Measurements from ENCODE around the gene LGALS9.
A peak's percentile ranks its signal among the peaks of the same experiment; 100 is the strongest.
"Not testable (repeated sequence)": the region's sequence is repeated elsewhere in the genome, so short reads cannot be mapped to it uniquely, and the experiment has no call there.

The LGALS9 gene

DNA sequence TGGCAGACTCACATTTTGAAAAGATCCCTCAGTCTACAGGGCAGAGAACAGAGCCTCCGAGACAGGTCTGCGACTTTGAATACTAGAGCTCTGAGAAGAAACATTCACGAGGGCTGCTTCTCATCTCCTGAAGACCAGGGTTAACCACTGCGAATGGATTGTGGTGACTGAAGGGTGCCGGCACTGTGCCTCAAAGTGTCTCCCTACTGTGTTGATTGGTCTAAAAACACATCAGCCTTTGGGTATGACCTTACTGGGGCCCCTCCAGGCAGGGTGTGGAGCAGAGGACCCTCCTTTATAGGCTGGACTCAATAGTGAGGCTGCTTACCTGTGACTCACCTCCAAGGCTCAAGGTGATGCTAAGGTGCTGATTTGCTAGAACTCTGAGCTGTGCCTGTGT is 2.6 kb upstream of the LGALS9 start:
- WGBS, 2 donors (ENCODE audit: extremely low coverage in 2 of 2, insufficient read length in 2 of 2, insufficient replicate concordance in 1 of 2), result no CpG with 5 or more reads among the region's 5 CpGs
- Histone ChIP-seq H2BK15ac (ENCODE audit: low read length) (no peak overlapping the region), H4K91ac (ENCODE audit: low read depth, low read length, poor library complexity) (no peak overlapping the region), H3K18ac (ENCODE audit: low read length) (no peak overlapping the region), H3K4me3 (ENCODE audit: low read length in 2 of 2) (no peak overlapping the region), H3K23ac (ENCODE audit: low read depth, low read length, poor library complexity) (no peak overlapping the region), H3K4ac (ENCODE audit: low read length) (no peak overlapping the region), H3K4me1 (ENCODE audit: control insufficient read depth in 2 of 2, insufficient read depth in 1 of 2, low read depth in 1 of 2, low read length in 2 of 2) (peaks cover 0 to 6% of the 10 kb centered on the region in 2 donors), H2AFZ (ENCODE audit: low read length) (no peak overlapping the region), H3K9me3 (replicated peaks in 1 of 2; ENCODE audit: control insufficient read depth in 2 of 2, insufficient read depth in 1 of 2, low read depth in 1 of 2, low read length in 2 of 2) (no peaks in the 10 kb centered on the region), H2BK120ac (ENCODE audit: low read depth, low read length) (no peak overlapping the region), H2BK5ac (ENCODE audit: low read length) (no peak overlapping the region), H3K27ac (replicated peaks; ENCODE audit: low read length) (no peak overlapping the region), H3K14ac (ENCODE audit: low read length) (no peak overlapping the region), H4K8ac (ENCODE audit: low read depth, low read length) (no peak overlapping the region), H2AK5ac (ENCODE audit: low read depth, low read length) (no peak overlapping the region), H3K79me1 (ENCODE audit: low read depth, low read length) (no peaks in the 10 kb centered on the region), H3K4me2 (ENCODE audit: insufficient read depth, low read length, poor library complexity, severe bottlenecking) (no peak overlapping the region), H2BK12ac (ENCODE audit: low read length) (no peak overlapping the region), H3K9ac (ENCODE audit: low read depth, low read length, poor library complexity) (no peak overlapping the region), H3K36me3 (replicated peaks in 1 of 2; ENCODE audit: control insufficient read depth in 2 of 2, insufficient read depth in 2 of 2, low read length in 2 of 2) (peaks cover 5 to 7% of the 10 kb centered on the region in 2 donors), H3K27me3 (ENCODE audit: control insufficient read depth in 3 of 3, insufficient read depth in 3 of 3, low read depth in 1 of 3, low read length in 3 of 3) (no peaks in the 10 kb centered on the region)
- no peak for DNase-seq (ENCODE audit: low spot score)

DNA sequence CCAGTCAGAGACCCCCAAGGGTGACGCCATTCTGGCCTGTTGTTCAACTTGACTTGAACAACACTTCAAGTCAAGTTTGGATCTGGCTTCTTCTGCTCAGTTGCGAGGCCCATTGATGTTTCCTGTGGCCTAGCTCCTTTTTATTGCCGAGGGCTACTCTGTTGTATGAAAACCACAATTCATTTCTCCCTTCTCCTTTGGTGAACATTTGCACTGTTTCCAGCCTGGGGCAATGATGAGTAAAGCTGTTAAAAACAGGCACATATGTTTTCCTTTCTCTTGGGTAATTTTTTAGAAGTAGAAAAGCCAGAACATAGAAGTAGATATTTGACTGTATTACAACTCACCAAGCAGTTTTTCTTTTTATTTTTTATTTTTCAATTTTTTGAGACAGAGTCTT is 1.7 kb upstream of the LGALS9 start:
- H2AK5ac ChIP-seq (ENCODE audit: low read depth, low read length); H3K36me3 ChIP-seq (replicated peaks in 1 of 2; ENCODE audit: control insufficient read depth in 2 of 2, insufficient read depth in 2 of 2, low read length in 2 of 2); H3K18ac ChIP-seq (ENCODE audit: low read length); H2BK5ac ChIP-seq (ENCODE audit: low read length); H3K4ac ChIP-seq (ENCODE audit: low read length); H3K4me3 ChIP-seq (ENCODE audit: low read length in 2 of 2); H2BK12ac ChIP-seq (ENCODE audit: low read length); H2AFZ ChIP-seq (ENCODE audit: low read length); H3K27ac ChIP-seq (replicated peaks; ENCODE audit: low read length); H2BK120ac ChIP-seq (ENCODE audit: low read depth, low read length); H3K23ac ChIP-seq (ENCODE audit: low read depth, low read length, poor library complexity); H3K4me2 ChIP-seq (ENCODE audit: insufficient read depth, low read length, poor library complexity, severe bottlenecking); H3K9ac ChIP-seq (ENCODE audit: low read depth, low read length, poor library complexity); DNase-seq (ENCODE audit: low spot score); H4K8ac ChIP-seq (ENCODE audit: low read depth, low read length); H3K14ac ChIP-seq (ENCODE audit: low read length); H4K91ac ChIP-seq (ENCODE audit: low read depth, low read length, poor library complexity); H3K9me3 ChIP-seq (replicated peaks in 1 of 2; ENCODE audit: control insufficient read depth in 2 of 2, insufficient read depth in 1 of 2, low read depth in 1 of 2, low read length in 2 of 2); H3K79me1 ChIP-seq (ENCODE audit: low read depth, low read length); H2BK15ac ChIP-seq (ENCODE audit: low read length); H3K27me3 ChIP-seq (ENCODE audit: control insufficient read depth in 3 of 3, insufficient read depth in 3 of 3, low read depth in 1 of 3, low read length in 3 of 3); H3K4me1 ChIP-seq (ENCODE audit: control insufficient read depth in 2 of 2, insufficient read depth in 1 of 2, low read depth in 1 of 2, low read length in 2 of 2): not testable (repeated sequence)
- WGBS, 2 donors (ENCODE audit: extremely low coverage in 2 of 2, insufficient read length in 2 of 2, insufficient replicate concordance in 1 of 2), result no CpG with 5 or more reads among the region's 3 CpGs

DNA sequence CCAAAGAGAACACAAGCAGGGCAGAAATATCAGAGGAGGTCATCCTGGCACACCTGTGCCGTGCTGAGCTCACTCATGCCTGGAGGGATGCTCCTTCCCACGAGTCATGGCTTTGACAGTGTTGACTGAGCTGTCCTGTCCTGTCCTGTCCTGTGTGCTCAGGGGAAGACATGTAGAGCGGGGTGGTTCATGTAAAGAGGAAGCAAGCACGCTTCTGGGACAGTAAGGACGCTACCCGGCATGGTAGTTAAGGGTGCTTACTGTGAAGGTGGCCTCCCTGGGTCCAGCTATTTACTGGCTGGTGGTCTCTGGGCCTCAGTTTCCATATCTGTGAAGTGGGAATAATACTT is 398 bp downstream of the LGALS9 start:
- no peaks in the 10 kb centered on the region for H3K27me3 ChIP-seq (ENCODE audit: control insufficient read depth in 3 of 3, insufficient read depth in 3 of 3, low read depth in 1 of 3, low read length in 3 of 3)
- H3K23ac ChIP-seq (ENCODE audit: low read depth, low read length, poor library complexity), result no peak overlapping the region
- H3K4me2 ChIP-seq (ENCODE audit: insufficient read depth, low read length, poor library complexity, severe bottlenecking), result no peak overlapping the region
- no peak overlapping the region for H3K9ac ChIP-seq (ENCODE audit: low read depth, low read length, poor library complexity)
- no peak overlapping the region for H2BK120ac ChIP-seq (ENCODE audit: low read depth, low read length)
- H3K36me3 ChIP-seq (replicated peaks in 1 of 2; ENCODE audit: control insufficient read depth in 2 of 2, insufficient read depth in 2 of 2, low read length in 2 of 2), result peaks cover 0 to 1% of the 10 kb centered on the region in 2 donors
- no peak overlapping the region for H2AFZ ChIP-seq (ENCODE audit: low read length)
- no peaks in the 10 kb centered on the region for H3K9me3 ChIP-seq (replicated peaks in 1 of 2; ENCODE audit: control insufficient read depth in 2 of 2, insufficient read depth in 1 of 2, low read depth in 1 of 2, low read length in 2 of 2)
- H2BK15ac ChIP-seq (ENCODE audit: low read length), result no peak overlapping the region
- H3K14ac ChIP-seq (ENCODE audit: low read length), result peak overlapping the region; percentile 91
- no peak overlapping the region for H2BK12ac ChIP-seq (ENCODE audit: low read length)
- no peaks in the 10 kb centered on the region for H3K79me1 ChIP-seq (ENCODE audit: low read depth, low read length)
- peaks cover 0 to 6% of the 10 kb centered on the region in 2 donors for H3K4me1 ChIP-seq (ENCODE audit: control insufficient read depth in 2 of 2, insufficient read depth in 1 of 2, low read depth in 1 of 2, low read length in 2 of 2)
- no peak overlapping the region for H2BK5ac ChIP-seq (ENCODE audit: low read length)
- peak overlapping the region; percentile 80 for H3K18ac ChIP-seq (ENCODE audit: low read length)
- DNase-seq (ENCODE audit: low spot score), result no peak
- no peak overlapping the region for H3K27ac ChIP-seq (replicated peaks; ENCODE audit: low read length)
- no peak overlapping the region for H2AK5ac ChIP-seq (ENCODE audit: low read depth, low read length)
- H3K4me3 ChIP-seq (ENCODE audit: low read length in 2 of 2), result no peak overlapping the region
- H4K8ac ChIP-seq (ENCODE audit: low read depth, low read length), result no peak overlapping the region
- no peak overlapping the region for H3K4ac ChIP-seq (ENCODE audit: low read length)
- WGBS, 2 donors (ENCODE audit: extremely low coverage in 2 of 2, insufficient read length in 2 of 2, insufficient replicate concordance in 1 of 2), result no CpG with 5 or more reads among the region's 6 CpGs
- H4K91ac ChIP-seq (ENCODE audit: low read depth, low read length, poor library complexity), result no peak overlapping the region

DNA sequence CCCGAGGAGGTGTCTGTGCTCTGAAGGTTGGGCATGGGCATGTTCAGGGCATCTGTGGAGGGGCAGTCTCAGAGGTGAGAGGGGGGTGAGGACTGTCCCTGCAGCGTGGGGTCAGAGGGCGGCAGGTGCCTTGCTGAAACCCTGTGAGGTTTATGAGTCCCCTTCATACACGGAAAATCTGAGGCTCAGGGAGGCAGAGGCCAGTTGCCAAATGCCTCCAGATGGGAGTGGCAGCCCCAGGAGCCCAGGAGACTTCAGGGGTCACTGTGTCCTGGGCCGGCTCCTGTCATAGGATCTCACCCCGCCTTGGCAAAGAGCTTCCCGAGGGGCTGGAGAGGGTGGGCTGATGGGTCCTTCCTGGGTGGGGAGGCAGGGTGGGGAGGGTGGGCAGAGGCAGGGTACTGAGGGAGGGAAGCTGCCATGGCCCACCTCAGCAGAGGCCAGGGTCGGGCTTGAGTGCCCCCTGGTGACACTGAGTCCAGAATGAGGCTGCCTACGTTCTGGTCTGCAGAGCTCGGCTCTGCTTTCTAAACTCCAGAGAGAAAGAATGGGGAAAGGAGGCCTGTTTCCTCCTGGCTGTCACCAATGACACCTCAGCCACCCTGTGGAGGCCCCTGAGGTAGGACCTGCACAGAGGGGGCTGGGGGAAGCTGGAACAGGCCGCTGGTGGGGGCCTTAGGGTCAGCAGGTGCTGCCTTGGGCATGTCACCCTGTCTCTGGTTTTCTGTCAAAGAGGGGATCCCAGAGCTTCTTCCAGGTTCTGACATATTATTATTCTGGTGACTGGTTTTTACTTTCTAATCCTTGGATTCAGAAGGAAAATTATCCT is 1.1 kb downstream of the LGALS9 start:
- no peak overlapping the region for H4K91ac ChIP-seq (ENCODE audit: low read depth, low read length, poor library complexity)
- H2BK15ac ChIP-seq (ENCODE audit: low read length), result no peak overlapping the region
- H2AK5ac ChIP-seq (ENCODE audit: low read depth, low read length), result no peak overlapping the region
- H3K9me3 ChIP-seq (replicated peaks in 1 of 2; ENCODE audit: control insufficient read depth in 2 of 2, insufficient read depth in 1 of 2, low read depth in 1 of 2, low read length in 2 of 2), result no peaks in the 10 kb centered on the region
- no peaks in the 10 kb centered on the region for H3K27me3 ChIP-seq (ENCODE audit: control insufficient read depth in 3 of 3, insufficient read depth in 3 of 3, low read depth in 1 of 3, low read length in 3 of 3)
- peak overlapping the region; percentile 33 for H3K14ac ChIP-seq (ENCODE audit: low read length)
- DNase-seq (ENCODE audit: low spot score), result no peak
- H3K4me3 ChIP-seq (ENCODE audit: low read length in 2 of 2), result no peak overlapping the region
- no peak overlapping the region for H4K8ac ChIP-seq (ENCODE audit: low read depth, low read length)
- no peak overlapping the region for H2BK120ac ChIP-seq (ENCODE audit: low read depth, low read length)
- H3K9ac ChIP-seq (ENCODE audit: low read depth, low read length, poor library complexity), result no peak overlapping the region
- H3K18ac ChIP-seq (ENCODE audit: low read length), result no peak overlapping the region
- peaks cover 0 to 6% of the 10 kb centered on the region in 2 donors for H3K4me1 ChIP-seq (ENCODE audit: control insufficient read depth in 2 of 2, insufficient read depth in 1 of 2, low read depth in 1 of 2, low read length in 2 of 2)
- H3K27ac ChIP-seq (replicated peaks; ENCODE audit: low read length), result no peak overlapping the region
- H3K4me2 ChIP-seq (ENCODE audit: insufficient read depth, low read length, poor library complexity, severe bottlenecking), result no peak overlapping the region
- no peak overlapping the region for H2BK5ac ChIP-seq (ENCODE audit: low read length)
- H2BK12ac ChIP-seq (ENCODE audit: low read length), result no peak overlapping the region
- no peaks in the 10 kb centered on the region for H3K79me1 ChIP-seq (ENCODE audit: low read depth, low read length)
- H3K4ac ChIP-seq (ENCODE audit: low read length), result no peak overlapping the region
- no peak overlapping the region for H2AFZ ChIP-seq (ENCODE audit: low read length)
- no peak overlapping the region for H3K23ac ChIP-seq (ENCODE audit: low read depth, low read length, poor library complexity)
- WGBS, 2 donors (ENCODE audit: extremely low coverage in 2 of 2, insufficient read length in 2 of 2, insufficient replicate concordance in 1 of 2), result no CpG with 5 or more reads among the region's 11 CpGs
- peaks cover 0 to 1% of the 10 kb centered on the region in 2 donors for H3K36me3 ChIP-seq (replicated peaks in 1 of 2; ENCODE audit: control insufficient read depth in 2 of 2, insufficient read depth in 2 of 2, low read length in 2 of 2)
